Endothelial cell of umbilical vein (primary cell): ENCODE measurements around the gene UEVLD. TPM values are rescaled to one million over a fixed set of nuclear protein-coding genes. Genes with fewer than 3 reads are reported as not detected.

Source experiments
- BruUV-seq: library from RNA; stranded (reverse); fragments of 400-500 nt; replicated peaks from 2 replicates; lab custom pipeline; 2021; lab: Mats Ljungman, UMichigan
- CTCF ChIA-PET: fragments of 300-600, 350-600 bp; sonication (Branson Sonifier 250); formaldehyde crosslinking; loops from one replicate; lab custom pipeline; 2021; ENCODE audit warnings: antibody characterized with exemption, inconsistent platforms; lab: Charles Lee
- POLR2A ChIA-PET: fragments of 300-600, 350-600 bp; sonication (Branson Sonifier 250); formaldehyde crosslinking; loops from one replicate; lab custom pipeline; 2021; ENCODE audit warnings: antibody characterized with exemption, inconsistent platforms; lab: Charles Lee
- DNase-seq: peaks from one replicate; pipeline ENCODE4 v3.0.0-alpha.2; 2011; ENCODE audit warnings: low read depth, low spot score
- FAIRE-seq: peaks from 2 replicates; lab custom pipeline; 2011; peaks lifted over from hg19 to GRCh38; lab: Jason Lieb, UNC
- H2AFZ ChIP-seq: 2 replicates; pipeline ENCODE4 v1.6.0; 2012; ENCODE audit warnings: low read depth, low read length, control low read depth, inconsistent platforms
- H3K27ac ChIP-seq: 2 replicates; pipeline ENCODE4 v1.5.1; 2011; ENCODE audit warnings: low read depth, mild to moderate bottlenecking, control low read depth, low read length, moderate library complexity; ENCODE audit not compliant: insufficient read depth
- H3K27me3 ChIP-seq, 2 experiments: 2 replicates each; pipeline versions ENCODE4 v1.6.0 to v1.6.1; 2011; ENCODE audit warnings: low read length in 2 of 2, mixed read lengths in 1 of 2; ENCODE audit not compliant: control insufficient read depth in 2 of 2, insufficient read depth in 2 of 2
- H3K36me3 ChIP-seq, 2 experiments: 2 replicates in 1 of 2; 3 replicates in 1 of 2; pipeline ENCODE4 v1.5.1; 2011; ENCODE audit warnings: low read length in 2 of 2, mild to moderate bottlenecking in 1 of 2, moderate library complexity in 1 of 2; ENCODE audit not compliant: control insufficient read depth in 2 of 2, insufficient read depth in 2 of 2; ENCODE audit errors: extremely low read depth in 1 of 2
- H3K4me1 ChIP-seq: 3 replicates; pipeline ENCODE4 v1.5.1; 2011; ENCODE audit warnings: mild to moderate bottlenecking, low read length; ENCODE audit not compliant: control insufficient read depth, insufficient read depth; ENCODE audit errors: extremely low read depth
- H3K4me2 ChIP-seq: 2 replicates; pipeline ENCODE4 v1.6.1; 2011; ENCODE audit warnings: low read length, control low read depth, mixed read lengths; ENCODE audit not compliant: insufficient read depth
- H3K4me3 ChIP-seq, 3 experiments: fragments of 200-600 bp in 1 of 3; sonication (generic), shearing (Covaris generic) in 1 of 3; replicated peaks in 1 of 3; 2 replicates each; pipeline ENCODE4 v1.5.1; 2011 to 2016; ENCODE audit warnings: control low read depth in 3 of 3, low read length in 3 of 3, mild to moderate bottlenecking in 2 of 3, inconsistent platforms in 1 of 3, low read depth in 1 of 3, moderate library complexity in 1 of 3; ENCODE audit not compliant: insufficient read depth in 1 of 3
- H3K79me2 ChIP-seq: 2 replicates; pipeline ENCODE4 v1.6.0; 2012; ENCODE audit warnings: low read length, inconsistent platforms; ENCODE audit not compliant: control insufficient read depth, insufficient read depth
- H3K9ac ChIP-seq: replicated peaks from 2 replicates; pipeline ENCODE3; 2011; ENCODE audit warnings: low read length, control low read depth; ENCODE audit not compliant: insufficient read depth; ENCODE audit errors: extremely low read depth
- H3K9me1 ChIP-seq: replicated peaks from 3 replicates; pipeline ENCODE4 v1.6.0; 2011; ENCODE audit warnings: mild to moderate bottlenecking, low read length; ENCODE audit not compliant: control insufficient read depth, insufficient read depth; ENCODE audit errors: extremely low read depth
- H3K9me3 ChIP-seq: replicated peaks from 2 replicates; pipeline ENCODE4 v1.5.1; 2012; ENCODE audit warnings: low read length, inconsistent platforms; ENCODE audit not compliant: control insufficient read depth, insufficient read depth
- H4K20me1 ChIP-seq: replicated peaks from 2 replicates; pipeline ENCODE3; 2011; ENCODE audit warnings: mild to moderate bottlenecking, low read length; ENCODE audit not compliant: control insufficient read depth, insufficient read depth; ENCODE audit errors: extremely low read depth
- CTCF ChIP-seq, 2 donors: IDR thresholded peaks; 1 replicate in 1 of 2; 2 replicates in 1 of 2; pipeline ENCODE4 v1.5.1; 2011; ENCODE audit warnings: low read length in 2 of 2, mild to moderate bottlenecking in 2 of 2, moderate library complexity in 2 of 2, control low read depth in 1 of 2, inconsistent platforms in 1 of 2, low read depth in 1 of 2; ENCODE audit not compliant: insufficient read depth in 1 of 2; ENCODE audit errors: extremely low read depth in 1 of 2
- EZH2 ChIP-seq: IDR thresholded peaks from 2 replicates; pipeline ENCODE4 v1.6.1; 2012; ENCODE audit warnings: borderline replicate concordance, low read depth, mild to moderate bottlenecking, moderate library complexity, low read length, inconsistent platforms; ENCODE audit not compliant: severe bottlenecking
- FOS ChIP-seq: IDR thresholded peaks from 2 replicates; pipeline ENCODE4 v1.6.1; 2011; ENCODE audit warnings: mild to moderate bottlenecking, low read length, moderate library complexity, borderline replicate concordance; ENCODE audit not compliant: insufficient read depth
- GATA2 ChIP-seq: IDR thresholded peaks from 2 replicates; pipeline ENCODE4 v1.7.0; 2011; ENCODE audit warnings: low read depth, mild to moderate bottlenecking, moderate library complexity, mixed read lengths, low read length; ENCODE audit not compliant: insufficient read length, insufficient read depth
- JUN ChIP-seq: IDR thresholded peaks from 2 replicates; pipeline ENCODE4 v1.6.1; 2011; ENCODE audit warnings: borderline replicate concordance, low read depth; ENCODE audit not compliant: insufficient read length, insufficient read depth
- MAX ChIP-seq: IDR thresholded peaks from 2 replicates; pipeline ENCODE4 v1.6.1; 2011; ENCODE audit not compliant: insufficient read depth, insufficient read length
- MYC ChIP-seq: IDR thresholded peaks from one replicate; pipeline ENCODE4 v1.6.1; 2011; ENCODE audit warnings: mild to moderate bottlenecking, low read depth, low read length
- POLR2A ChIP-seq: IDR thresholded peaks from 2 replicates; pipeline ENCODE4 v1.6.1; 2012; ENCODE audit warnings: low read depth, mild to moderate bottlenecking, control low read depth, low read length
- POLR2AphosphoS5 ChIP-seq: IDR thresholded peaks from 2 replicates; pipeline ENCODE4 v1.6.1; 2012; ENCODE audit warnings: low read depth, mild to moderate bottlenecking, control low read depth, low read length, moderate library complexity; ENCODE audit not compliant: insufficient read depth
- dilution Hi-C: fragments of 300-500 bp; cut with MboI; formaldehyde crosslinking; loops from one replicate; pipeline ENCODE4 v1.15.0; 2019; ENCODE audit warnings: low sequenced_read_pairs; ENCODE audit not compliant: extremely low pct_ligation_motif_present
- intact Hi-C: fragments of 100-400 bp; cut with micrococcal nuclease; formaldehyde crosslinking; loops from one replicate; pipeline ENCODE4 v1.10.0; 2022
- polyA plus RNA-seq, 4 experiments: library from polyadenylated mRNA; depleted of rRNA in 3 of 4; stranded (reverse) in 3 of 4; unstranded in 1 of 4; fragments of >200 nt; gene quantifications; 2 replicates each; pipeline versions ENCODE4 v1.2.1 to v1.2.3, GENCODE V29; 2011 to 2012; ENCODE audit warnings: missing spikeins in 1 of 4
- total RNA-seq: library from RNA; stranded (reverse); gene quantifications from 2 replicates; pipeline ENCODE4 v1.2.3, GENCODE V29; 2021

Gene UEVLD
- total and polyA plus RNA-seq, 2 donors (not counting 3 experiments of a cell fraction or from before 2014, with no cell fraction given), result 9.2 to 19.1 TPM

GRCh38 chr11:18536209-18536608, 52.3 kb downstream of the UEVLD start:
- POLR2A ChIA-PET, result no interaction called here
- H3K36me3 ChIP-seq, result peaks cover 2 to 4% of the 10 kb centered on the region in 2 experiments
- FAIRE-seq, result no peak

More at GRCh38 chr11:18536209-18536608, 52.3 kb downstream of the UEVLD start:
- no peaks in the 10 kb centered on the region for H3K27me3 ChIP-seq
- dilution Hi-C loops, result no loop called here
- TF ChIP-seq GATA2, result no peak
- TF ChIP-seq MYC, result no peak
- TF ChIP-seq MAX, result no peak
- no peak for TF ChIP-seq POLR2AphosphoS5
- TF ChIP-seq CTCF (IDR thresholded peaks at IDR 0.05; ENCODE audit: extremely low read depth in 1 of 2, insufficient read depth in 1 of 2, low read depth in 1 of 2, low read length in 2 of 2), result no peak
- TF ChIP-seq EZH2, result no peak
- no peak for TF ChIP-seq FOS
- TF ChIP-seq JUN, result no peak
- no peak for TF ChIP-seq POLR2A
- intact Hi-C loops, result no loop called here
- no peak overlapping the region for H3K4me2 ChIP-seq
- no peaks in the 10 kb centered on the region for H4K20me1 ChIP-seq
- H3K9ac ChIP-seq, result no peak overlapping the region
- CTCF ChIA-PET, result interaction anchor here (0.8 to 1.1 kb wide), 2 partner anchors 10 to 228 kb away, joined by 4 read pairs; no protein-coding TSS in a partner anchor
- DNase-seq, result no peak
- no peaks in the 10 kb centered on the region for H3K4me1 ChIP-seq
- no TSS peak for BruUV-seq
- H3K9me1 ChIP-seq, result no peaks in the 10 kb centered on the region
- H2AFZ ChIP-seq, result no peak overlapping the region
- H3K4me3 ChIP-seq, result no peak overlapping the region
- no peaks in the 10 kb centered on the region for H3K79me2 ChIP-seq
- H3K9me3 ChIP-seq, result no peaks in the 10 kb centered on the region
- no peak overlapping the region for H3K27ac ChIP-seq
